HEK293 (cell line): Measurements from ENCODE around the gene GPATCH4.

Experiments used
- FEZF1 ChIP-seq: fragments of 450-650 bp; formaldehyde crosslinking; IDR thresholded peaks from 2 replicates; pipeline ENCODE4 v1.5.1; 2016; ENCODE audit warnings: missing biosample characterization, missing genetic modification characterization
- GLIS1 ChIP-seq: fragments of 450-650 bp; formaldehyde crosslinking; IDR thresholded peaks from 2 replicates; pipeline ENCODE4 v1.5.1; 2016; ENCODE audit warnings: missing biosample characterization, missing genetic modification characterization
- GLIS2 ChIP-seq: fragments of 450-650 bp; formaldehyde crosslinking; IDR thresholded peaks from 2 replicates; pipeline ENCODE4 v1.5.1; 2016; ENCODE audit warnings: missing biosample characterization, missing genetic modification characterization
- HOXA7 ChIP-seq: sonication (generic); formaldehyde crosslinking; IDR thresholded peaks from 2 replicates; pipeline ENCODE4 v1.8.1; 2022; ENCODE audit warnings: missing genetic modification reagents, borderline replicate concordance
- KLF1 ChIP-seq: fragments of 450-650 bp; formaldehyde crosslinking; IDR thresholded peaks from 2 replicates; pipeline ENCODE4 v1.5.1; 2016; ENCODE audit warnings: missing biosample characterization, missing genetic modification characterization
- KLF17 ChIP-seq: fragments of 450-650 bp; formaldehyde crosslinking; IDR thresholded peaks from 2 replicates; pipeline ENCODE4 v1.5.1; 2016; ENCODE audit warnings: missing biosample characterization, missing genetic modification characterization
- REST ChIP-seq: fragments of 450-650 bp; formaldehyde crosslinking; IDR thresholded peaks from 2 replicates; pipeline ENCODE4 v1.5.1; 2016; ENCODE audit warnings: missing biosample characterization, missing genetic modification characterization
- ZBTB8A ChIP-seq: fragments of 450-650 bp; formaldehyde crosslinking; IDR thresholded peaks from 2 replicates; pipeline ENCODE4 v1.5.1; 2016; ENCODE audit warnings: missing biosample characterization, missing genetic modification characterization
- ZFHX2 ChIP-seq: fragments of 450-650 bp; formaldehyde crosslinking; conservative IDR thresholded peaks from 2 replicates; pipeline ENCODE4 v1.5.1; 2016; ENCODE audit warnings: missing biosample characterization, missing genetic modification characterization
- ZFP69B ChIP-seq: fragments of 450-650 bp; formaldehyde crosslinking; IDR thresholded peaks from 2 replicates; pipeline ENCODE4 v1.5.1; 2016; ENCODE audit warnings: missing biosample characterization, missing genetic modification characterization
- ZNF10 ChIP-seq: fragments of 450-650 bp; formaldehyde crosslinking; IDR thresholded peaks from 2 replicates; pipeline ENCODE4 v1.5.1; 2017; ENCODE audit warnings: missing biosample characterization, missing genetic modification characterization
- ZNF112 ChIP-seq: fragments of 450-650 bp; formaldehyde crosslinking; IDR thresholded peaks from 2 replicates; pipeline ENCODE4 v1.5.0; 2017; ENCODE audit warnings: missing biosample characterization, missing genetic modification characterization
- ZNF24 ChIP-seq: fragments of 450-650 bp; formaldehyde crosslinking; IDR thresholded peaks from 2 replicates; pipeline ENCODE4 v1.5.1; 2016; ENCODE audit warnings: missing biosample characterization, missing genetic modification characterization
- ZNF335 ChIP-seq: fragments of 450-650 bp; formaldehyde crosslinking; conservative IDR thresholded peaks from 2 replicates; pipeline ENCODE4 v1.5.1; 2016; ENCODE audit warnings: missing biosample characterization, missing genetic modification characterization
- ZNF341 ChIP-seq: fragments of 450-650 bp; formaldehyde crosslinking; IDR thresholded peaks from 2 replicates; pipeline ENCODE4; 2016; ENCODE audit warnings: low read depth, missing biosample characterization, missing genetic modification characterization
- ZNF398 ChIP-seq: fragments of 450-650 bp; formaldehyde crosslinking; IDR thresholded peaks from 2 replicates; pipeline ENCODE4 v1.5.1; 2017; ENCODE audit warnings: missing biosample characterization, missing genetic modification characterization
- ZNF558 ChIP-seq: fragments of 450-650 bp; formaldehyde crosslinking; IDR thresholded peaks from 2 replicates; pipeline ENCODE4 v1.5.1; 2016; ENCODE audit warnings: missing biosample characterization, missing genetic modification characterization
- ZNF561 ChIP-seq: fragments of 450-650 bp; IDR thresholded peaks from 2 replicates; pipeline ENCODE4 v1.5.1; 2018; ENCODE audit warnings: missing biosample characterization, missing genetic modification characterization, borderline replicate concordance
- ZNF677 ChIP-seq: fragments of 450-650 bp; IDR thresholded peaks from 2 replicates; pipeline ENCODE4 v1.5.0; 2018; ENCODE audit warnings: missing biosample characterization, mild to moderate bottlenecking, missing genetic modification characterization, moderate library complexity
- ZNF692 ChIP-seq: fragments of 450-650 bp; formaldehyde crosslinking; IDR thresholded peaks from 2 replicates; pipeline ENCODE4 v1.5.1; 2016; ENCODE audit warnings: missing biosample characterization, missing genetic modification characterization
- ZNF837 ChIP-seq: fragments of 450-650 bp; formaldehyde crosslinking; IDR thresholded peaks from 2 replicates; pipeline ENCODE4 v1.5.1; 2016; ENCODE audit warnings: missing biosample characterization, missing genetic modification characterization
- ZSCAN23 ChIP-seq: fragments of 450-650 bp; formaldehyde crosslinking; IDR thresholded peaks from 2 replicates; pipeline ENCODE4 v1.5.1; 2016; ENCODE audit warnings: missing biosample characterization, missing genetic modification characterization
- ZSCAN30 ChIP-seq: fragments of 450-650 bp; IDR thresholded peaks from 2 replicates; pipeline ENCODE4 v1.5.1; 2018; ENCODE audit warnings: missing biosample characterization, mild to moderate bottlenecking, missing genetic modification characterization, moderate library complexity
- TF ChIP-seq, protein P1 (sequence below): fragments of 450-650 bp; formaldehyde crosslinking; IDR thresholded peaks from 2 replicates; pipeline ENCODE4 v1.5.1; 2017; ENCODE audit warnings: missing biosample characterization, missing genetic modification characterization
- TF ChIP-seq, protein P2 (sequence below): fragments of 450-650 bp; formaldehyde crosslinking; IDR thresholded peaks from 2 replicates; pipeline ENCODE4 v1.5.1; 2016; ENCODE audit warnings: missing biosample characterization, missing genetic modification characterization
- TF ChIP-seq, protein P3 (sequence below): fragments of 450-650 bp; formaldehyde crosslinking; IDR thresholded peaks from 2 replicates; pipeline ENCODE4 v1.5.1; 2016; ENCODE audit warnings: missing biosample characterization, missing genetic modification characterization

The GPATCH4 gene

DNA sequence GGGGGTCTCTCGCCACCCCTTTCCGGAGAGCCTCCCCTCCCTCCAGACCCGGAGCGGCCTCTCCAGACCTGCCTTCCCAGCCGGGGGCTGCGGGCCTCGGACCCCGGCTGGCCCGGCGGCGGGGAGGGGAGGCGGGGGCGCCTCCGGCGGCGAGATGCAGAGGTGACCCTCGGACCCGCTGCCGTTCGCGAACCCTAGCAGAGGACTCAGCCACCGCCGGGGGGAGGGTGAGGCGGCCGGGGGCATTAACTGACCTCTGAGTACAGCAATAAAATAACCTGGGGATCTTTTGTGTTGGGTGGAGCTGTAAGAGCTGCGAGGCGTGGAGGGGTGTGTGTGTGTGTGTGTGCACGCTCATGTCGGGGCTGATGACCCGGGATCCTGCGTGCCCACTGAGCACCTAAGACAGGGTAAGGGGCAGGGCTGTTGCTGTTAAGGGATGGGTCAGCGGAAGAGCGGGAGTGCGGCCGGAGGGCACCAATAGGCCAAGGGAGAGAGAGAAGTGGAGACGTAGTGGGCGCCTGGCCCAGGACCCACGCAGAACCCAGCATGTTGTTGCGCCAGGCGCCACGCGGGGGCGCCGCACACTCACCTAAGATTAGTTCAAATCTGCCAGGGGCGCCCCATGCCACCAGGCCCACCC, 24.3 kb upstream of the GPATCH4 start (continued):
- TF ChIP-seq ZSCAN23 (tag by site-specific recombination): 0 out of 2 replicates have a peak, but pooled peaks have one; percentile 34
- TF ChIP-seq KLF1 (tag by site-specific recombination): peak; percentile 50
- TF ChIP-seq, protein P1, sequence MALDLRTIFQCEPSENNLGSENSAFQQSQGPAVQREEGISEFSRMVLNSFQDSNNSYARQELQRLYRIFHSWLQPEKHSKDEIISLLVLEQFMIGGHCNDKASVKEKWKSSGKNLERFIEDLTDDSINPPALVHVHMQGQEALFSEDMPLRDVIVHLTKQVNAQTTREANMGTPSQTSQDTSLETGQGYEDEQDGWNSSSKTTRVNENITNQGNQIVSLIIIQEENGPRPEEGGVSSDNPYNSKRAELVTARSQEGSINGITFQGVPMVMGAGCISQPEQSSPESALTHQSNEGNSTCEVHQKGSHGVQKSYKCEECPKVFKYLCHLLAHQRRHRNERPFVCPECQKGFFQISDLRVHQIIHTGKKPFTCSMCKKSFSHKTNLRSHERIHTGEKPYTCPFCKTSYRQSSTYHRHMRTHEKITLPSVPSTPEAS (tag by site-specific recombination): peak; percentile 91
- no peak for TF ChIP-seq ZNF112 (tag by site-specific recombination)
- peak; percentile 70; the same call in 1 of the 2 replicates for TF ChIP-seq KLF17 (tag by site-specific recombination)
- TF ChIP-seq ZFHX2 (tag by site-specific recombination): peak; percentile 80
- TF ChIP-seq ZNF837 (tag by site-specific recombination): no peak
- peak; percentile 91 for TF ChIP-seq ZNF335 (tag by site-specific recombination)
- TF ChIP-seq HOXA7: no peak
- TF ChIP-seq ZNF677 (tag by site-specific recombination): no peak
- no peak for TF ChIP-seq FEZF1 (tag by site-specific recombination)
- TF ChIP-seq ZNF341 (tag by site-specific recombination): peak; percentile 50; the same call in 1 of the 2 replicates
- TF ChIP-seq, protein P2, sequence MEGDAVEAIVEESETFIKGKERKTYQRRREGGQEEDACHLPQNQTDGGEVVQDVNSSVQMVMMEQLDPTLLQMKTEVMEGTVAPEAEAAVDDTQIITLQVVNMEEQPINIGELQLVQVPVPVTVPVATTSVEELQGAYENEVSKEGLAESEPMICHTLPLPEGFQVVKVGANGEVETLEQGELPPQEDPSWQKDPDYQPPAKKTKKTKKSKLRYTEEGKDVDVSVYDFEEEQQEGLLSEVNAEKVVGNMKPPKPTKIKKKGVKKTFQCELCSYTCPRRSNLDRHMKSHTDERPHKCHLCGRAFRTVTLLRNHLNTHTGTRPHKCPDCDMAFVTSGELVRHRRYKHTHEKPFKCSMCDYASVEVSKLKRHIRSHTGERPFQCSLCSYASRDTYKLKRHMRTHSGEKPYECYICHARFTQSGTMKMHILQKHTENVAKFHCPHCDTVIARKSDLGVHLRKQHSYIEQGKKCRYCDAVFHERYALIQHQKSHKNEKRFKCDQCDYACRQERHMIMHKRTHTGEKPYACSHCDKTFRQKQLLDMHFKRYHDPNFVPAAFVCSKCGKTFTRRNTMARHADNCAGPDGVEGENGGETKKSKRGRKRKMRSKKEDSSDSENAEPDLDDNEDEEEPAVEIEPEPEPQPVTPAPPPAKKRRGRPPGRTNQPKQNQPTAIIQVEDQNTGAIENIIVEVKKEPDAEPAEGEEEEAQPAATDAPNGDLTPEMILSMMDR: peak; percentile 88
- TF ChIP-seq ZSCAN30: 0 out of 2 replicates have a peak, but pooled peaks have one; percentile 19
- TF ChIP-seq, protein P3, sequence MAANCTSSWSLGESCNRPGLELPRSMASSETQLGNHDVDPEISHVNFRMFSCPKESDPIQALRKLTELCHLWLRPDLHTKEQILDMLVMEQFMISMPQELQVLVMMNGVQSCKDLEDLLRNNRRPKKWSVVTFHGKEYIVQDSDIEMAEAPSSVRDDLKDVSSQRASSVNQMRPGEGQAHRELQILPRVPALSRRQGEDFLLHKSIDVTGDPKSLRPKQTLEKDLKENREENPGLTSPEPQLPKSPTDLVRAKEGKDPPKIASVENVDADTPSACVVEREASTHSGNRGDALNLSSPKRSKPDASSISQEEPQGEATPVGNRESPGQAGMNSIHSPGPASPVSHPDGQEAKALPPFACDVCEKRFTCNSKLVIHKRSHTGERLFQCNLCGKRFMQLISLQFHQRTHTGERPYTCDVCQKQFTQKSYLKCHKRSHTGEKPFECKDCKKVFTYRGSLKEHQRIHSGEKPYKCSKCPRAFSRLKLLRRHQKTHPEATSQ (tag by site-specific recombination): 0 out of 2 replicates have a peak, but pooled peaks have one; percentile 34
- TF ChIP-seq REST: 0 out of 2 replicates have a peak, but pooled peaks have one; percentile 37
- 0 out of 2 replicates have a peak, but pooled peaks have one; percentile 43 for TF ChIP-seq ZNF24 (tag by site-specific recombination)
- TF ChIP-seq ZBTB8A (tag by site-specific recombination): peak; percentile 43; the same call in 1 of the 2 replicates
- TF ChIP-seq GLIS2 (tag by site-specific recombination): peak; percentile 64
- peak; percentile 79; the same call in 1 of the 2 replicates for TF ChIP-seq ZNF10 (tag by site-specific recombination)
- TF ChIP-seq ZNF558 (tag by site-specific recombination): no peak; the same call in 1 of the 2 replicates
- TF ChIP-seq GLIS1 (tag by site-specific recombination): peak; percentile 4; the same call in 1 of the 2 replicates
- 0 out of 2 replicates have a peak, but pooled peaks have one; percentile 9 for TF ChIP-seq ZNF561
- TF ChIP-seq ZNF398 (tag by site-specific recombination): peak; percentile 42; the same call in 1 of the 2 replicates
- TF ChIP-seq ZNF692 (tag by site-specific recombination): 0 out of 2 replicates have a peak, but pooled peaks have one; percentile 11
- TF ChIP-seq ZFP69B (tag by site-specific recombination): 0 out of 2 replicates have a peak, but pooled peaks have one; percentile 23
